HG03095 (cell line): ENCODE measurements around the gene VENTX.

Experiments used
- ATAC-seq: cut with Tn5 transposase; IDR thresholded peaks from one replicate; pipeline ENCODE4 v1.9.1; 2021; ENCODE audit warnings: moderate library complexity; ENCODE audit not compliant: unreplicated experiment

Gene VENTX

GRCh38 chr10:133282846-133283390 lies 45.3 kb downstream of the VENTX start:
- no peak for ATAC-seq

GRCh38 chr10:133283931-133284330 lies 46.3 kb downstream of the VENTX start:
- ATAC-seq, result no peak

GRCh38 chr10:133285217-133285616 lies 47.6 kb downstream of the VENTX start:
- ATAC-seq, result no peak

- no peak for ATAC-seq
Measured at GRCh38 chr10:133286366-133286765, 48.7 kb downstream of the VENTX start.

GRCh38 chr10:133287832-133288500 lies 50.3 kb downstream of the VENTX start:
- ATAC-seq, result no peak

GRCh38 chr10:133289761-133290160 lies 52.1 kb downstream of the VENTX start:
- ATAC-seq, result no peak
